Body of pancreas (tissue), 4 donors: ENCODE results near the gene HES6.

Experiments
- POLR2A ChIP-seq, 3 donors: fragments of 450-650 bp; IDR thresholded peaks; one replicate each; pipeline ENCODE4 v1.6.1; 2016; ENCODE audit warnings: antibody characterized with exemption in 3 of 3, mild to moderate bottlenecking in 2 of 3
- TF ChIP-seq, protein P1 (sequence below), 7 experiments: fragments of 450-650 bp in 4 of 7; fragments of 200-600 bp in 3 of 7; sonication (generic) in 3 of 7; IDR thresholded peaks; one replicate each; pipeline ENCODE4 v1.5.1; 2016 to 2019; ENCODE audit warnings: antibody characterized with exemption in 7 of 7

DNA sequence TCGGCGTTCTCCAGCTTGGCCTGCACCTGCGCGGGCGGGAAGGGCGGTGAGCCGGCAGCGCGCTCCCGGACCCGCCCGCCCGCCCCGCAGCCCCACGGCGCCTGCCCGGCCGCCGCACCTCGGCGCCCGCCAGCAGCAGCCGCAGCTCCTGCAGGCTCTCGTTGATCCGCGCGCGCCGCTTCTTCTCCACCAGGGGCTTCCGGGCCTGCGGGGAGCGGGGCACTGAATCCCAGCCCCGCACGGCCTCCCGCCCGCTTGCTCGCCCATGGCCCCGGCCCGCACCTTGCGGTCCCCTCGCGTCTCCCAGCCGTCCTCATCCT, 335 bp downstream of the HES6 start:
- TF ChIP-seq, protein P1, sequence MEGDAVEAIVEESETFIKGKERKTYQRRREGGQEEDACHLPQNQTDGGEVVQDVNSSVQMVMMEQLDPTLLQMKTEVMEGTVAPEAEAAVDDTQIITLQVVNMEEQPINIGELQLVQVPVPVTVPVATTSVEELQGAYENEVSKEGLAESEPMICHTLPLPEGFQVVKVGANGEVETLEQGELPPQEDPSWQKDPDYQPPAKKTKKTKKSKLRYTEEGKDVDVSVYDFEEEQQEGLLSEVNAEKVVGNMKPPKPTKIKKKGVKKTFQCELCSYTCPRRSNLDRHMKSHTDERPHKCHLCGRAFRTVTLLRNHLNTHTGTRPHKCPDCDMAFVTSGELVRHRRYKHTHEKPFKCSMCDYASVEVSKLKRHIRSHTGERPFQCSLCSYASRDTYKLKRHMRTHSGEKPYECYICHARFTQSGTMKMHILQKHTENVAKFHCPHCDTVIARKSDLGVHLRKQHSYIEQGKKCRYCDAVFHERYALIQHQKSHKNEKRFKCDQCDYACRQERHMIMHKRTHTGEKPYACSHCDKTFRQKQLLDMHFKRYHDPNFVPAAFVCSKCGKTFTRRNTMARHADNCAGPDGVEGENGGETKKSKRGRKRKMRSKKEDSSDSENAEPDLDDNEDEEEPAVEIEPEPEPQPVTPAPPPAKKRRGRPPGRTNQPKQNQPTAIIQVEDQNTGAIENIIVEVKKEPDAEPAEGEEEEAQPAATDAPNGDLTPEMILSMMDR (IDR thresholded peaks at IDR 0.05): no peak
- TF ChIP-seq POLR2A (IDR thresholded peaks at IDR 0.05): no peak
